ENCODE data around the gene SLC9A7.
"Not testable (repeated sequence)": the region's sequence is repeated elsewhere in the genome, so short reads cannot be mapped to it uniquely, and the experiment has no call there.

The SLC9A7 gene

DNA sequence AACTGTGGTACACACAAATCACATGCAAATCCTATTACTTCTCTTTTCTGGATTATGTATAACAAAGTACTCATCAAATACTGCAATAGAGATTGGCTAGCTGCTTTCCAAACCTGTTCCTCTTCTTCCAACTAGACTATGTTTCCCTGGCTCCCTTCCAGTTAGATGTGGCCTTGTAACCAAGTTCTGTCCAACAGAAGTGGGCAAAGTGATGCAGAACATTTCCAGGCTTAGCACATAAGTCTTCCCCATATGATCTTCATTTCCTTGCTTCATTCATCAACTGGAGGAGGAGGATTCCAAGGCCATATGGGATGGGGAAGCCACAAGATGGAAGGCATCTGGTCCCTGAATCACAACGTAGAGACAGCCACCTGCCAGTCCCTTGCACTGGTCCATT, 8.0 kb downstream of the SLC9A7 start:
- DNase-seq: peak; percentile 5

DNA sequence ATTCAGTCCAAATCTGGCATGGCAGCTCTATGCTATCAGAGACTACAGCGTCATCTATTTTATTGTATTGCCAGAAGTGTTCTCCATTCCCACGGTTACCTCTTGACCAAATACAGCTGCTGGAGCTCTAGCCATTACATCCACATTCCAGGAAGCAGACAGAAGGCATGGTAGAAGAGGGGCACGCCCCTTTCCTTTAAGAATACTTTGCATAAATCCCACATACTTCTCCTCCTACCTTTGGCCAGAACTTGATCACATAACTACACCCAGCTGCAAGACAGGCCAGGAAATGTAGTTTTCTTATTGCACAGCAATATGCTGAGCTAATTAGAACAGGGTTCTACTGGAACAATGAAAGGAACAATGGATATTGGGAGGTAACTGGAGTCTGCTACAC, 14.9 kb downstream of the SLC9A7 start:
- no peak for DNase-seq

DNA sequence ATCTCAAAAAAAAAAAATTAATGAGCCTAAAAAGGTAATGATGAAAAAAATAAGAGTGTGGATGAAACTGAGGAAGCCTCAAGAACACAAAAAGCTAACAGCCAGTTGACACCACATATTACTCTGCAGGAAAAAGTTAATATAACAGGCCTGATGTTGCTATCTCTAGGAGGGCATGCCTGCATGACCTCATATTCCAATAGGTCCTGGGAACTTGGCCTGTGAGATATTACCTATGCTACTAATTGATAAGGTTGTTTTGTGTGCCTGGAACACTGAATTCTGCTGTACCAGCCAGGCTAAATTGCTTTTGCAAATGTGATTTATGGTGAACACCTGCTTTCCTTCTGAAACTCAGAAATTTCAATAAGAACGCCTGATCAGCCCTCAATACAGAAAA, 15.9 kb downstream of the SLC9A7 start:
- no peak for DNase-seq

DNA sequence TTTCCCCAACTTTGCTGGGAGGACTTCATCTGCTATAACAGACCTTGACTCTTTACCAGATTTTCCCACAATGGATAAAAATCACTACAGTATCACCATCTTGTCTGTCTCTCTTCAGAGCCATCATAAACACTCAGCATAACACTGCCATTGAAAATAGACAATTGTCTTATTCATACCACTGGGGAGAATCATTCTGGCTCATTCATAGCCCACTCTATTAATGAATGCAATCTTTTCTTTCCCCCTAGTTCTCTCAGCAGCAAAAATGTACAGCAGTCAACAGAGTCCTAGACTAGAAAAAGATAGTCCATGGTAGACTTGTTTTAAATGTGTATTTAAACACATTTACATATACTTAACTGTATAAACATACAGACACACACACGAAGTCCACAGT, 19.2 kb downstream of the SLC9A7 start:
- no peak for DNase-seq

DNA sequence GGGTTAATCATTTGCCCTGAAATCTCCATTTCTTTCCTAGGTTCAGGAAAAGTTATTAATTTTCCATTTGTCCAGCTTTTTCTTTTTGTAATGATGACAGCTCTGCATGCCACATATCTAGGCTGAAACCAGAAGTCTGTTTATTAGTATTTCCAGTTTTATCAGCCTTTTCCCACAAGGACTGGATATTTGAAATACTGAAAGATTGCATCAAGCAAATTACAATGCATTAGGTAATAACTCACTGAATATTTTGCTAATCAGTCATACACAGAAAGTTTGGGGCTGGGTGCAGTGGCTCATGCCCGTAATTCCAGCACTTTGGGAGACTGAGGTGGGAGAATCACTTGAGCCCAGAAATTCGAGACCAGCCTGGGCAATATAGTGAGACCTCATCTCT, 21.5 kb downstream of the SLC9A7 start:
- no peak for DNase-seq

DNA sequence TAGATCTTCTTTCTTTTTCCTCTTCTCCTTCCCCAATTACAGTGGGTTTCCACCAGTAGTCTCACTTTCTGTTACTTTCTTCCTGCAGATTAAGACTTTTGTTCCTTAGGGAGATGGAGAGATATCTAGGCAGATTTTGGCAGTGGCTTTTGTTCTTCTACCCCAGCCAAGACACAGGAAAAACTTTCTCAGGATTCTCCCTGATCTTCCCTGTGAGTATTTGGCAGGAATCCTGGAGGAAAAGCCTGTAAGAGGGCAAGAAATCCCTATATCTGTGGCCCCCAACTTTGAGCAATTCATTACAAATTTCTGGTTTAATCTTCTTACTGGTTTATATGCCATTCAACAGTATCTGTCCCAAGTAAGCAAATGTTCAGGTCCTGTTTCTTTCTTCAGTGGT, 21.9 kb downstream of the SLC9A7 start:
- no peak for DNase-seq

DNA sequence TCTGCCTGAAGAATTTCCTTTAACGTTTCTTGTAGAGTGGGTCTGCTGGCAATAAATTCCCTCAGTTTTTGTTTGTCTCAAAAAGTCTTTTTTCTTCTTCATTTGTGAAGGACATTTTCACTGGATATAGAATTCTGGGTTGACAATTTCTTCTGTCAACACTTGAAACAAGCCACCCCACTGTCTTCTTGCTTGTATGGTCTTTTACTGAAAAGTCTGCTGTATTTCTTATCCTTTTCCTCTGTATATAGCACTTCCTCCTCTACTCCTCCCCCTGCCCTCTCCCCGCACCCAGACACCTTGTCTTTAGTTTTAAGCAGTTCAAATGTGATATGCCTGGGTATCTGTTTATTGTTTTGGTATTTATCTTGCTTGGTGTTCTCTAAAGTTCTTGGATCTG, 23.3 kb downstream of the SLC9A7 start:
- DNase-seq: no peak

DNA sequence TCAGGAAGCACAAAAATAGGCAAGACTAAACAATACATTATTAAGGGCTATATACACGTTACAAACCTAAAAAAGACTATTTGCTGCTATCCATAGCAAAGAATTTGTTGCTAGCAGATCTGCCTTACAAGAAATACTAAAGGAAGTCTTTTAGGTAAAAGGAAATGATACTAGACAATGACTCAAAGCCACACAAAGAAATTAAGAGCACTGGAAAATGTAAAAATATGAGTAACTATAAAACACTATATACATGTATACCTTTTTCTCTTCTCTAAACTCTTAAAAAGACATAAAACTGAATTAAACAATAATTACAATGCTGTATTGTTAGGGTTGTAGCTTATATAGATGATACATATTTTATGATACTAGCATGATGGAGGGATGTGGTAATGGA, 25.7 kb downstream of the SLC9A7 start:
- no peak for DNase-seq

DNA sequence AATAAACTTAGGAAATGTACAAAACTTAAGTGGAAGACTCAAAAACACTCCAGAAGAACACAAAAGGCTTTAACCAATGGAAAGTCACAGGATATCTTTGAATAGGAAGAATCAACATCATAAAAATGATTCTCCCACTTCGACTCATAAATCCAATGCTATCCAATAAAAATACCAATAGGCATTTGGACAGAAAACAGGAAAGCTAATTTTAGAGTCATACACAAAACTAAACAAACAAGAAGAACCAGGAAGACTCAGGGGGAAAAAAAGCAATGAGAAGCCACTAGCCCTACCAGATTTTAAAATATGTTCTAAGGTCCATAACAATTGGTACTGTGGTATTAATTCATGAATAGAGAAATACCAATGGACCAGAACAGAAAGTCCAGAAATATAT, 28.2 kb downstream of the SLC9A7 start:
- DNase-seq: no peak

DNA sequence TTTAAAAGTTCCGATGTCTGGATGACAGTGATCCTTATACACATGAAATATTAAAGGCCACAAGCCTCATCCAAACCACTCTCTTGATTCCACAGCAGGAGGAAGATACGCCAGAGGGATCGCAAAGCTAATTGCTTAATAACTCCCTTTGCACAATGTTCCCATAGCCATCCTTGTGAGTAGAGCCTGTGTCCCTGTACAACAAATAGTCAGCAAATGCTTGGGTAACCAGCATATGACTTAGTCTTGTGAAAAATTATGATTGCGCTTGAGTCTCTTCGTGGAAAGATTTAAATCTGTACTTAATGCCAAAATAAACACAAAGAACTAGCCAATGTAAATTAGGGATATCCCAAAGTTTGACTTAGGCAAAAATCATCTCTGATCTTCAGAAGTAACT, 31.5 kb downstream of the SLC9A7 start:
- no peak for DNase-seq

DNA sequence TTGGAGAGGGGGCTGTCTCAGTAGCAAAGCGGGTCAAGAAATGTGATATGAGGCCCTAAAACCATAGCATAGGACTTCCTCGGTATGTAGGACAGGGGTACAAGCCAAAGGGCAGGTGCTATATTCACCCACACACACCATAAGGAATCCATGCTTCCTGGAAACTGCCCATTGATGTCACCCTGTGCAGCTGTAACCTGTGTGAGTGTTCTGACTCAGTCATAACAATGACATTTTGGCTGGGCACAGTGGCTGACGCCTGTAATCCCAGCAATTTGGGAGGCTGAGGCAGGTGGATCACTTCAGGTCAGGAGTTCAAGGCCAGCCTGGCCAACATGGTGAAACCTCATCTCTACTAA, 35.4 kb downstream of the SLC9A7 start:
- not testable (repeated sequence) for DNase-seq

DNA sequence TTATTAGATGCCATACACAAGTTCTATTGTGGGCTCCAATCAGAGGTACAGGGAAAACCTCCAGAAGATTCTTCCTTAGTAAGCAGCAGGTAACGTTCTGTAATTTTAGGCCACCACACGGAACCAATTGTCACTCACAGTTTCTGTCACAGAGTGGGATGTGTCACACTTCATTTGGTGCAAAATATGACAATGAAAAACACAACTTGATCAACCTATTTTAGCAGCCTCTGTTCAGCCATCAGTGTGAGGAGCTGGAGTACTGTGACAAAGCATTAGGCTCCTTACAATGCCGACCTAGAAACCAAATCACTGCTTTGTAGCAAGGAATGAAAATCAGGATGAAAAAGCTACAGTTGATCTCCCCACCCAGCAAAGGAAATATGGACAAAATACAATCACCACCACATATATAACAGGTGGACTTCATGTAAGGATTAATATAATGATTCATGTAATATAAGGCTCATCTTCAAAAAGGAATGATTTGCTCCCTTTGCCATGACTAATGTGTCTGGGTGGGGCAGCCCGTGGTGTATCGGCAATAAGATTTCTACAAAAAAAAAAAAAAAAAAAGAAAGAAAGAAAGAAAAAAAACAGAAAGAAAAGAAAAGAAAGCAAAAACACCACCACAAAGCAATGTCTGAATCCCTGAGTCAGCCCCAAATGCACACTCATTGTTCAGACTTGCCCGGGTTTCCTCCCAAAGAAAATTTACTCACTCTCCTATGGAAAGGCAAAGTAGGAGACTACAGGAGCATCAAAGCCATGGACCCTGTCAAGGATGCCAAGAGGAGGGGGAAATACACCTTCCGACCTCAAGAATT, 36.0 kb downstream of the SLC9A7 start:
- no peak for DNase-seq

DNA sequence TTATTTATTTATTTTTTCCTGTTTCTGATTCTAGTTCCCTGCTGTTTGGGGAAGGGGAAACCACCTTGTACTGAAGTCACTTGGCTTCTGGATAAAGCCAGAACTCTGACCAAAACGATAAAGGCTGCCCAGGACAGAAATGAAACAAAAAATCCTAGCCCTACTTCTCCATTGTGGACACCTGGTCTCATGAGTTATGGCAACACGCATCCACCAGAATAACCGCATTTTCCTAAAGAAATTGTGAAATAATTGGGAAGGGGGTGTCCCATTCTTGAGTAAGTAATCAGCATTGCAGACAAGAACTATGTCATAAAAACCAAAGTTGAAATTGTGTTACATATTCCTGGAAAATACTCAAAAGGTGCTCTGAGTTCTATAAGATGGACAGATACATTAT, 42.1 kb downstream of the SLC9A7 start:
- no peak for DNase-seq

DNA sequence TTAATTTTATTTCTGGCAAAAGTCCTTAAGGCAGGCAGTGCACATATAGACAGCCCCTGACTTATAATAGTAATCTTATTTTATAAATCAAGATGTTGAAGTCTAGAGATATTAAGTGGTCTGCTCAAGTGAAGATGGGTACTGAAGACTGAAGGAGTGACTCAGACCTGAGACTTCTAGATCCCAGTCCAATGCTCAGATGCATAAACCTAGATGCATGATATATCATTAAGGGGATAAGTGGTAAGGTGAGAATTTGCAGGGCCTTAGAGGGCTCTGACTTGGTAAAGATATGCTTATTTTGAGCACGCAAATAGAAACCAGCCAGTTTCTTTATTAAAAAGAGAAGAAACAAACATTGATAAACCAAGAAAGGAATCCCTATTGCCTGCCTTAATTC, 42.9 kb downstream of the SLC9A7 start:
- DNase-seq: no peak

DNA sequence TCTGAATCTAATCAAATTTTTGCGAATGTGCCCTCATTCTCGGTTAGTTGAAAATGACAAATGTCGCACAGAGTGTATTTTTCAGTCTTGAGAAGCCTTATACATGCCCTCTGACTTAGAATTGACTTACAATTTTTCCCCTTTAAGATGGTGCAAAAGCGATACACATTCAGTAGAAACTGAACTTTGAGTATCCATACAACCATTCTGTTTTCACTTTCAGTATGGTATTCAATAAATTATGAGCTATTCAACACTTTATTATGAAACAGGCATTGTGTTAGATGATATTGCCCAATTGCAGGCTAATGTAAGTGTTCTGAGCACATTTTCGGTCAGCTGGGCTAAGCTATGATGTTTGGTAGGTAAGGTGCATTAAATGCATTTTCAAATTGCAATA, 43.4 kb downstream of the SLC9A7 start:
- no peak for DNase-seq

DNA sequence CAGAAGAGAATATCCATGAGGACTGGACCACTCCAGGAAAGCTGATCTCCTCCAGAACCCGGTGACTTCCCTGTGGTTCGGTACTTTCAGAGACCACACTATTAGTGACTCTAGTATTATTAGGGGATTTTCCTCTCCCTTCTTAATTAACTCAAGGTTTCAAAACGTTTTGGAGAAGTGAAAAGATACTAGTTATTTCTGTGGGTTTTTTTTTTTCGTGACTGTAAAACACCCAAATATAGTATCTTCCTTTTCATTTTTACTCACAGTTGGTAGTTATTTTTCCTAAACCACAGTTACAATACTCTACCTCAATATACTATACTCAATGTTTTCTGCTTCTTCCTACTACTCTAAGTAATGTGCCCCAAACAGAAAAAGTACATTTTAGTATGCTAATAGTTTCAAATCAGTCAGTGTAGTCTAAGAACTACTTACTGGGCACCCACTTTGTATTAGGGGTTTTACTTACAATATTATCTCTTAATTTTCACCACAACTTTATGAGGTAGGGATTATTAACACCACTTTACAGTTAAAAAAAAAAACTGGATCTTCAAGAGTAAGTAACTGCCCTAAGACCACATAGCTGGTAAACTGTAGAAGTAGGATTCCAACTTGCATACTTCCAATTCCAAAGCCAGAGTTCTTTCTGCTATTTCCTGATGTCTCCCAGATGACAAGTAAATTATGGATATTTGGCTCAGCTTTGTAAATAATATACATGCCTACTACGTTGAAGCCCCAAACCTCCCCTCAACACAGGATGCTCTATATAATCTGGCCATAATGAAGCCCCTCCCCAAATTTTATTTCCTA, 45.0 kb downstream of the SLC9A7 start:
- DNase-seq: no peak

DNA sequence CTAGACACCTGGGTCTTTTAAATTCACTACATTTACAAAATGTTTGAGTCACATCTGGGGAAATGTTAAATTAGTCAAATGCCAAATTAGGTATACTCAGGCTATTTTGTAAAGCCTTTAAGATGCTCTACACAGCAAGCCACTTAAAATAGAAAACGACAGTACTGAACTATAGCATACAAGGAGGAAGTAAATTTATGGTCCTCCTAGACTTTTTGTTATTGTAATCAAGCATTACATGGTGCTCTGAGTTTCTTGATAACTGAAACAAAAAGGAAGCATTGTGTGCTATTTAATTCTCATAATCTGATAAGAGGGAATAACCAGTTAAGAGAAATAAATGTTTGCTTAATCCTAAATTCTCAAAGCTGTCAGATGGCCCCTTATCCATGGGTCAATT, 46.2 kb downstream of the SLC9A7 start:
- DNase-seq: no peak

DNA sequence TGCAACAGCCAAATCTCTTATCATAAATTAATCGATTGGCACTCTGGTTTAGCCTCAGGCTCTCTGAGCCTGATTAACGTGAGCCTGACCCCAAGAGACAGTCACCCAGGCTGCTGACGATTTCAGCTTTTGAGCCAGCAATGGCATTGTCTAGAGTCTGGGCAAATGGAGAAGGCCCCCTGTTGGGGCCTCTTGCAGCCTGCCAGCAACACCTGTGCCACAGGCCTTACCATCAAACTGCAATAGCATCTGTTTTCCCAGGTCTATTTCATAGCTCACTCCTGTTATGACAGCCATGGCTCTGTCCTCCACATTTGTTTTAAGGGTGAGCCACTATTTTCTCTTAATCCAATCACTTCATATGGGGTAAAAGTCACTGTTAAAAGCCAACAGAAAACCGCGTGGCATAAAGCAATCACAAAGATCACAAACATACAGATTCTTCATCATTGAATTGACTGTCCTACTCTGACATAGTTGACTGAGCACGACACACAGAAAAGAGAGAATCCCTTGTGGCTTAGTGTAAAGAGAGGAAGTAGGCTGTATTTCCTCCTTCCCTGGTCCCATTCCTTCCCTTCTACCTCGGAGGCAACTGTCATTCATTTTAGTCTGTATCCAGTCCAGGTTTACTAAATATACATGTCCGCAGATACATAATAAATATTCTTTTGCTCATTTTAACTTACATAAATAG, 47.8 kb downstream of the SLC9A7 start:
- no peak for DNase-seq

DNA sequence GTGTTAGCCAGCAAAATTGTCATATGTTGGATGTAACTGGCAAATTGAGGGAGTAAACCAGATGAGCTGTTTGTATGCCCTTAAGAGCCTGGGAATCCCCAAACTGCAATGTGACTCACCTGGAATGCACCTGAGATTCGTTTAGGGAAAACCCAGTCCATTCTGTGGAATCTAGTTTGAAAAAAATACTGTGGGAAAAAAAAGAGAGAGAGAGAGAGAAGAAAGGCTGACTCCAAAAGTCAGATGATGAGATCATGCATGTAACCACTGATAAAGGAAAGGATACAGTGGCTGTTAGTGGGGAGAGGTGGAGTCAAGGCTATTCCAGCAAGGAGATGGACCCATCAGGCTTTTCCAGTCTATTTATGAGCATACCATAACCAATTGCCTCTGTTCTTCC, 48.5 kb downstream of the SLC9A7 start:
- DNase-seq: no peak

DNA sequence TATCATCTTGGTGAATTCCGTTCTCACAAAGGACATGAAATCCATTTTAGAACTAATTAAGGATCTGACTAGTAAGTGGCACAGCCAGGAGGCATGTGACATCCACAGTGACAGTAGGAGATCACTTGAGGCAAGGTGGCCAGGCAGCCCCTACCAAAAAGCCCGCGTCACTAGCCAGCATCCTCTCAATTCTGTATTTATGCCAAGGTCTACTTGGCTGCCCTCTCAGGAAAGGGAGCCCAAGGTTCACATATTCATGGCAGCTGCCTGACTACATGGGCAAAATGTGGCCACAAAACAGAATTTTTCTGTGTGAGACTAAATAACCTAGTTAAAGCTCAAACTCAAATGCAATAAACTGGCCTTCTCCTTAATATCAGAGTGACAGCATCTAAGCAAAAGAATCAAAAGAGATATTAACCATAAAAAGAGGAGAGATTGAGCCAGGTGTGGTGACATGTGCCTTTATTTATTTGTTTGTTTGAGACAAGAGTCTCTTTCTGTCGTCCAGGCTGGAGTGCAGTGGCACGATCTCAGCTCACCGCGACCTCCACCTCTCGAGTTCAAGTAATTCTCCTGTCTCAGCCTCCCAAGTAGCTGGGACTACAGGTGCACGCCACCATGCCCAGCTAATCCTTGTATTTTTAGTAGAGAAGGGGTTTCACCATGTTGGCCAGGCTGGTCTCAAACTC, 51.5 kb downstream of the SLC9A7 start:
- no peak for DNase-seq

DNA sequence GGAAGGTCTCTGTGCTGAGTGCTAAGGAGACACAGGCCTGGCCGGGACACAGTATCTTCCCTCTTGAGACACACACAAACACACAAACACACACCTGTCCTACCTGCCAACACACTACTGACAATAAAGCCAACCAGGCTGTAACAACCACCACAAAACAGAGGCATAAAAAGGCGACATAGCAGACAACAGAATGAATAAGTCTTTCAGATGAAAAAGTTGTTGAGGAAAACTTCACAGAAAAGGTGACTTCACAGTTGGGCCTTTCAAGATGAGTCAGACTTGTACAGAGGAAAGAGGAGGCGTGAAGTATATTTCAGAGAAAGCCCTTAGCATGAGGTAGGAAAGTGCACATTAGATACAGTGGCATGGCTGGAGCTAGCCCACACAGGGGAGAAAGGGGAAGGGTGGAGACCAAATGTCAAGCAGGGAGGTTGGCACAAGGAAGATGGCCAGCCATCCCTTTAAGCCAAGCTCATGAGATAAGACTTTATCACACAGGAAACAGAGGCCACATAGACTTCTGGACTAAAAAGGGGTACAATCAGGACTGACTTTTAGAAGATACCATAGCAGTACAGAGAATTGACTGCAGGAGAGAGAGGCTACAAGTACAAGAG, 54.0 kb downstream of the SLC9A7 start:
- no peak for DNase-seq

DNA sequence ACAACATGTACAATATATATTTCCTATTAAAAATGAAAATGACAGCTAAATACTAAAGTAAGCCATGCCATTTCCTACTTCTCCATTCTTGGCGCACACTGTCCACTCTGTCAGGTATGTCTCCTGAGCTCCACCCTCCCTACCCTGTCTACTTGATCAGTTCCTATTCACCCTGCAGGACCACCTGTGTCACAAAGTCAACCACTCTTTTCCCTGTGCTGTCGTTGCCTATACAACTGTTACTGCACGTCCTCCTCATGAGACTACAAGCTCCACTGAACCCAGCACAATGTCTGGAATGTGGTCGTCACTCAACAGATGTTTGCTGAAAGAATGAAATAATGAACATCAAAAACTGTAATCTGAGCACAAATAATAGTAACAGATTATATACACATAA, 54.9 kb downstream of the SLC9A7 start:
- no peak for DNase-seq

DNA sequence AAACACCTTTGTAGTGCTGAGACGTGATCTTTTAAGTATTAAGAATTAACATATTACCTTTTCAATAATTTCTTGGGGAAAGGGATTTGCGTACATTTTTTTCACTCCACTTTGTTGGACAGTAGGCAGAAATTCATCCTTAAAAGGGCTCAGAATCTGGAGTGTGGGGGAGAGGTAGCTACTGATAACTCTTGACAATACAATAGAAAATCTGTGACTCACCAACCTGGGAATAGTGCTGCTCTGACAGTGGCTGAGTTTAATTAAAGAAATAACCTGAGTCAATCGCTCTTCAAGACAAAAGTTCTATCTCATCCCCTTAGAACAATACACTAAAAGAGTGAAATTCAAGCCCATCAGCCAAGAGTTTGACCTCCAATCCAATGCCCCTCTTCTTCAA, 60.2 kb downstream of the SLC9A7 start:
- DNase-seq: no peak
